SIG-M5 (cell line): ENCODE results near the gene TMEFF2.

Source experiments
- DNase-seq: peaks from one replicate; lab custom pipeline; 2025; lab: John Stamatoyannopoulos, UW

TMEFF2 gene

GRCh38 chr2:191961556-191961955 is 233.2 kb downstream of the TMEFF2 start:
- DNase-seq: no peak

GRCh38 chr2:191959209-191959608 is 235.5 kb downstream of the TMEFF2 start:
- DNase-seq: no peak

- no peak for DNase-seq
These were observed 236.5 kb downstream of the TMEFF2 start for GRCh38 chr2:191957996-191958860.

- DNase-seq: no peak
These were observed 240.3 kb downstream of the TMEFF2 start for GRCh38 chr2:191954451-191954850.

- no peak for DNase-seq
These were observed 242.0 kb downstream of the TMEFF2 start for GRCh38 chr2:191952515-191953270.

GRCh38 chr2:191951832-191952231 is 242.9 kb downstream of the TMEFF2 start:
- no peak for DNase-seq

GRCh38 chr2:191951376-191951775 is 243.4 kb downstream of the TMEFF2 start:
- DNase-seq: no peak

GRCh38 chr2:191950132-191950874 is 244.4 kb downstream of the TMEFF2 start:
- DNase-seq: no peak

- DNase-seq: no peak
These were observed 247.5 kb downstream of the TMEFF2 start for GRCh38 chr2:191947235-191947634.

- no peak for DNase-seq
These were observed 248.1 kb downstream of the TMEFF2 start for GRCh38 chr2:191946471-191947182.

- no peak for DNase-seq
These were observed 249.1 kb downstream of the TMEFF2 start for GRCh38 chr2:191945623-191946022.

GRCh38 chr2:191942739-191943103 is 252.0 kb downstream of the TMEFF2 start:
- DNase-seq: no peak

GRCh38 chr2:191942090-191942738 is 252.5 kb downstream of the TMEFF2 start:
- DNase-seq: no peak

GRCh38 chr2:191941376-191941929 is 253.3 kb downstream of the TMEFF2 start:
- no peak for DNase-seq

GRCh38 chr2:191938779-191939178 is 256.0 kb downstream of the TMEFF2 start:
- no peak for DNase-seq

GRCh38 chr2:191936882-191937405 is 257.8 kb downstream of the TMEFF2 start:
- no peak for DNase-seq

GRCh38 chr2:191935247-191935646 is 259.5 kb downstream of the TMEFF2 start:
- no peak for DNase-seq

- DNase-seq: no peak
These were observed 261.2 kb downstream of the TMEFF2 start for GRCh38 chr2:191933307-191934105.

- no peak for DNase-seq
These were observed 262.4 kb downstream of the TMEFF2 start for GRCh38 chr2:191932286-191932685.

- DNase-seq: no peak
These were observed 263.4 kb downstream of the TMEFF2 start for GRCh38 chr2:191931329-191931728.
